HepG2 (cell line): ENCODE results near the gene TMPRSS11E.

Experiments used
- CTCF ChIP-seq: sonication (generic); formaldehyde crosslinking; IDR thresholded peaks from 2 replicates; pipeline ENCODE4 v1.5.0; 2020; ENCODE audit warnings: mild to moderate bottlenecking, missing genetic modification reagents, moderate library complexity
- HBP1 ChIP-seq: IDR thresholded peaks from 2 replicates; pipeline ENCODE4 v1.6.1; 2016; ENCODE audit warnings: low read depth, control low read depth
- IRF2 ChIP-seq: IDR thresholded peaks from 2 replicates; pipeline ENCODE4 v1.6.1; 2018; ENCODE audit warnings: missing genetic modification reagents, missing compliant biosample characterization
- JUN ChIP-seq: sonication (generic); formaldehyde crosslinking; IDR thresholded peaks from 2 replicates; pipeline ENCODE4 v1.4.0; 2020; ENCODE audit warnings: mild to moderate bottlenecking, missing genetic modification reagents
- SIX4 ChIP-seq: sonication (generic); formaldehyde crosslinking; IDR thresholded peaks from 2 replicates; pipeline ENCODE4 v1.4.0; 2020; ENCODE audit warnings: missing genetic modification reagents
- STAG1 ChIP-seq: sonication (generic); formaldehyde crosslinking; IDR thresholded peaks from 2 replicates; pipeline ENCODE4 v1.4.0; 2020; ENCODE audit warnings: missing genetic modification reagents
- TOPORS ChIP-seq: sonication (generic); formaldehyde crosslinking; IDR thresholded peaks from 2 replicates; pipeline ENCODE4 v1.8.0; 2023; ENCODE audit warnings: mild to moderate bottlenecking, missing genetic modification reagents
- ZBTB43 ChIP-seq: sonication (generic); formaldehyde crosslinking; conservative IDR thresholded peaks from 2 replicates; pipeline ENCODE4 v1.4.0; 2020; ENCODE audit warnings: missing genetic modification reagents
- ZNF580 ChIP-seq: IDR thresholded peaks from 2 replicates; pipeline ENCODE4 v1.6.1; 2016; ENCODE audit warnings: low read depth, borderline replicate concordance
- ZNF776 ChIP-seq: sonication (generic); formaldehyde crosslinking; IDR thresholded peaks from 2 replicates; pipeline ENCODE4 v1.4.0; 2020; ENCODE audit warnings: mild to moderate bottlenecking, missing genetic modification reagents

GRCh38 chr4:68430337-68430736 is 16.9 kb upstream of the TMPRSS11E start:
- TF ChIP-seq JUN (no peak), ZNF776 (CRISPR knock-in tag) (no peak), SIX4 (CRISPR knock-in tag) (no peak), STAG1 (CRISPR knock-in tag) (no peak), TOPORS (CRISPR knock-in tag) (no peak), ZNF580 (CRISPR knock-in tag) (no peak), CTCF (CRISPR knock-in tag) (no peak), ZBTB43 (CRISPR knock-in tag) (no peak), HBP1 (CRISPR knock-in tag) (no peak), IRF2 (CRISPR knock-in tag) (no peak)
